ENCODE results near the gene KIAA0513.

- no peak for TF ChIP-seq EP300 (IDR thresholded peaks at IDR 0.05)
- TF ChIP-seq, protein P1, sequence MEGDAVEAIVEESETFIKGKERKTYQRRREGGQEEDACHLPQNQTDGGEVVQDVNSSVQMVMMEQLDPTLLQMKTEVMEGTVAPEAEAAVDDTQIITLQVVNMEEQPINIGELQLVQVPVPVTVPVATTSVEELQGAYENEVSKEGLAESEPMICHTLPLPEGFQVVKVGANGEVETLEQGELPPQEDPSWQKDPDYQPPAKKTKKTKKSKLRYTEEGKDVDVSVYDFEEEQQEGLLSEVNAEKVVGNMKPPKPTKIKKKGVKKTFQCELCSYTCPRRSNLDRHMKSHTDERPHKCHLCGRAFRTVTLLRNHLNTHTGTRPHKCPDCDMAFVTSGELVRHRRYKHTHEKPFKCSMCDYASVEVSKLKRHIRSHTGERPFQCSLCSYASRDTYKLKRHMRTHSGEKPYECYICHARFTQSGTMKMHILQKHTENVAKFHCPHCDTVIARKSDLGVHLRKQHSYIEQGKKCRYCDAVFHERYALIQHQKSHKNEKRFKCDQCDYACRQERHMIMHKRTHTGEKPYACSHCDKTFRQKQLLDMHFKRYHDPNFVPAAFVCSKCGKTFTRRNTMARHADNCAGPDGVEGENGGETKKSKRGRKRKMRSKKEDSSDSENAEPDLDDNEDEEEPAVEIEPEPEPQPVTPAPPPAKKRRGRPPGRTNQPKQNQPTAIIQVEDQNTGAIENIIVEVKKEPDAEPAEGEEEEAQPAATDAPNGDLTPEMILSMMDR (IDR thresholded peaks at IDR 0.05): no peak
Observed at GRCh38 chr16:85090181-85090580, 62.6 kb downstream of the KIAA0513 start.

Data from tibial nerve (tissue), 4 donors.